Measurements from ENCODE around the gene MICAL2. TPM values are rescaled to one million over a fixed set of nuclear protein-coding genes. Genes with fewer than 3 reads are reported as not detected.

MICAL2 gene
- total RNA-seq, 4 donors from 2014 or later: 24.7 to 53.7 (median 37.0) TPM

DNA sequence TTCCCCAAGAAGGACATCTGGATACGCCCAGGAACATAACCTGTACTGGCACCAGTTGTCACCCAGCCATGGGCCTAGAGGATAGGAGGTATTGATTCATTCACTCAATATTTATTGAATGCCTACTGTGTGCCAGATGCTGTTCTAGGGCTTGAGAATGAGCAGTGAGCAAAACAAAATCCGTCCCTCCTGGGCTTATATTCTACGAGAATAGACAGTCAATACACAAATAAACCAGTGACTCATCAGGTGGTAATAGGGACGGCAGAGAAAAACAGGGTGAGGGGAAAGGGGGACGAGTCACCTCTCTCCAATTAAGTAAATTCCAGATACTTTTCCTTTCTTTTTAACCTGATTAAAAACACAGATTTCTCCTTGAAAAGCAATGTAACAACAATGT is 103.5 kb downstream of the MICAL2 start:
- ATAC-seq: no peak
- TF ChIP-seq, protein P1, sequence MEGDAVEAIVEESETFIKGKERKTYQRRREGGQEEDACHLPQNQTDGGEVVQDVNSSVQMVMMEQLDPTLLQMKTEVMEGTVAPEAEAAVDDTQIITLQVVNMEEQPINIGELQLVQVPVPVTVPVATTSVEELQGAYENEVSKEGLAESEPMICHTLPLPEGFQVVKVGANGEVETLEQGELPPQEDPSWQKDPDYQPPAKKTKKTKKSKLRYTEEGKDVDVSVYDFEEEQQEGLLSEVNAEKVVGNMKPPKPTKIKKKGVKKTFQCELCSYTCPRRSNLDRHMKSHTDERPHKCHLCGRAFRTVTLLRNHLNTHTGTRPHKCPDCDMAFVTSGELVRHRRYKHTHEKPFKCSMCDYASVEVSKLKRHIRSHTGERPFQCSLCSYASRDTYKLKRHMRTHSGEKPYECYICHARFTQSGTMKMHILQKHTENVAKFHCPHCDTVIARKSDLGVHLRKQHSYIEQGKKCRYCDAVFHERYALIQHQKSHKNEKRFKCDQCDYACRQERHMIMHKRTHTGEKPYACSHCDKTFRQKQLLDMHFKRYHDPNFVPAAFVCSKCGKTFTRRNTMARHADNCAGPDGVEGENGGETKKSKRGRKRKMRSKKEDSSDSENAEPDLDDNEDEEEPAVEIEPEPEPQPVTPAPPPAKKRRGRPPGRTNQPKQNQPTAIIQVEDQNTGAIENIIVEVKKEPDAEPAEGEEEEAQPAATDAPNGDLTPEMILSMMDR (IDR thresholded peaks at IDR 0.05 in 4 of 5, conservative IDR thresholded peaks at IDR 0.05 in 1 of 5): no peak
- no peak for TF ChIP-seq POLR2A (IDR thresholded peaks at IDR 0.05)
- Histone ChIP-seq H3K4me3 (no peak overlapping the region), H3K4me1 (no peaks in the 10 kb centered on the region), H3K36me3 (peaks cover 0 to 30% of the 10 kb centered on the region in 2 donors), H3K27ac (no peak overlapping the region), H3K9me3 (no peaks in the 10 kb centered on the region), H3K27me3 (no peaks in the 10 kb centered on the region)
- intact Hi-C loops (cut with DNase I; ENCODE audit: low total_unique reads) (no loop called here), in situ Hi-C loops (cut with MboI; ENCODE audit: low sequenced_read_pairs in 4 of 4) (no loop called here)
- no peak for DNase-seq

DNA sequence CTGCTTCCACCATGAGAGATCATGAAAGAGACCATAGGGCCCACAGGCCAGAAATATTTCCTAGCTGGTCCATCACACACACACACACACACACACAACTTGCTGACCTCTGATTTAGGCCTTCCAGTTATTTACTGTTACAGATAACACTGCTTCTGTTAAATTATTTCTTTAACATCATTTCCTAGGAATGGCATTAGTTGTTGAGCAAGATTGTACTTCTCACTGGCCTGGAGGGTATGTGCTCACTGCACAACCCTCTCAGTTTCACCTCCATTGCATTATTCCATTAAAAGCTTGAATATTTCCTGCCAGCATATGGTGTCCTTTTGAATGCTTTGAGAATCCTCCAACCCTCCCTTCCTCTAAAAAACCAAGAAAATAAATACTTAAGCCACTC is 104.4 kb downstream of the MICAL2 start:
- DNase-seq (no peak), ATAC-seq (no peak)
- no peaks in the 10 kb centered on the region for H3K9me3 ChIP-seq
- H3K27ac ChIP-seq: no peak overlapping the region
- no peaks in the 10 kb centered on the region for H3K27me3 ChIP-seq
- in situ Hi-C loops (cut with MboI; ENCODE audit: low sequenced_read_pairs in 4 of 4) (no loop called here), intact Hi-C loops (cut with DNase I; ENCODE audit: low total_unique reads) (no loop called here)
- H3K4me1 ChIP-seq: peaks cover under 1% of the 10 kb centered on the region in 2 donors
- peaks cover 0 to 25% of the 10 kb centered on the region in 2 donors for H3K36me3 ChIP-seq
- H3K4me3 ChIP-seq: no peak overlapping the region
- TF ChIP-seq, protein P1 (IDR thresholded peaks at IDR 0.05 in 4 of 5, conservative IDR thresholded peaks at IDR 0.05 in 1 of 5): no peak
- TF ChIP-seq POLR2A (IDR thresholded peaks at IDR 0.05): no peak

DNA sequence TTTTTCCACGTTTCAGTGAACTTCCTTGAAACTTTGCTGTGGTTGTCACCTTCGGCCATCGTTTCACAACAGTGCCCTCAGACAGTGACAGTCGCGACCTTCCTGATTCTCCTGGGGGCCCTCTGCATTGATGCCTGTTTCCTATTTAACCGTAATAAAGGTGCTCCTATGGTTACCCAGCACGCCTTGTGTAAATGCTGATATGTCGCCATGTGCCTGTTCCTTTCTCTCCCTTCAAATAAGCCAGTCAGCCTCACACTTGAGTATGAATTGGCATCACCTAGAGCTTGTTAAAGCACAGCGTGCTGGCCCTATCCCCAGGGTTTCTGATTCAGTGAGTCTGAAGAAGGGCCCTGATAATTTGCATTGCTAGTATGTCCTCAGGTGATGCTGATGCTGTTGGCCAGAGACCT is 104.8 kb downstream of the MICAL2 start:
- ATAC-seq (no peak), DNase-seq (no peak)
- no peaks in the 10 kb centered on the region for H3K9me3 ChIP-seq
- in situ Hi-C loops (cut with MboI; ENCODE audit: low sequenced_read_pairs in 4 of 4) (no loop called here), intact Hi-C loops (cut with DNase I; ENCODE audit: low total_unique reads) (no loop called here)
- no peak overlapping the region for H3K4me3 ChIP-seq
- no peaks in the 10 kb centered on the region for H3K27me3 ChIP-seq
- H3K4me1 ChIP-seq: peaks cover 5% of the 10 kb centered on the region in 2 donors
- TF ChIP-seq, protein P1 (IDR thresholded peaks at IDR 0.05 in 4 of 5, conservative IDR thresholded peaks at IDR 0.05 in 1 of 5): no peak
- TF ChIP-seq POLR2A (IDR thresholded peaks at IDR 0.05): no peak
- no peak overlapping the region for H3K27ac ChIP-seq
- H3K36me3 ChIP-seq: peaks cover 0 to 25% of the 10 kb centered on the region in 2 donors

DNA sequence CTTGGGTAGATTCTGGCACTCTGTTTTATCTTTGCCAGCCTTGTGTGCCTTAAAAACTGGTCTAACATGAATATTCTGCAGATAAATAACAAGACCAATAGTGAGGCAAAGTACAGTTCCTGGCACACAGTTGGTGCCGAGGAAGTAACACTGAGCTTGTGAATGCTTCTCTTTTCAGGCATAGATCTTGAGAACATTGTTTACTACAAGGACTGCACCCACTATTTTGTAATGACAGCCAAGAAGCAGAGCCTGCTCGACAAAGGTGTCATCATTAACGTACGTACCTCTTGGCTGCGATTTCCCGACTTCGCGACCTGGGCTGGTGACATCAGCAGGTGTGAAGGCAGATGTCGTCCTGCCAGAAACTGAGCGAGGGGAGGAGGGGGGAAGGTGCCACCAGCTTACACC is 105.7 kb downstream of the MICAL2 start:
- Histone ChIP-seq H3K27me3 (no peaks in the 10 kb centered on the region), H3K9me3 (no peaks in the 10 kb centered on the region), H3K4me3 (no peak overlapping the region), H3K36me3 (peaks cover 0 to 25% of the 10 kb centered on the region in 2 donors), H3K27ac (no peak overlapping the region), H3K4me1 (peaks cover 14% of the 10 kb centered on the region in 2 donors)
- no peak for TF ChIP-seq POLR2A (IDR thresholded peaks at IDR 0.05)
- TF ChIP-seq, protein P1 (IDR thresholded peaks at IDR 0.05 in 4 of 5, conservative IDR thresholded peaks at IDR 0.05 in 1 of 5): no peak
- intact Hi-C loops (cut with DNase I; ENCODE audit: low total_unique reads) (no loop called here), in situ Hi-C loops (cut with MboI; ENCODE audit: low sequenced_read_pairs in 4 of 4) (no loop called here)
- DNase-seq (no peak), ATAC-seq (no peak)

Data from gastrocnemius medialis (tissue), 4 donors.